ENCODE measurements around the gene PIK3CB. TPM values are rescaled to one million over a fixed set of nuclear protein-coding genes. Genes with fewer than 3 reads are reported as not detected.

The PIK3CB gene
- total and polyA plus RNA-seq, 2 experiments from 2014 or later, result 8.1 to 12.6 TPM

DNA sequence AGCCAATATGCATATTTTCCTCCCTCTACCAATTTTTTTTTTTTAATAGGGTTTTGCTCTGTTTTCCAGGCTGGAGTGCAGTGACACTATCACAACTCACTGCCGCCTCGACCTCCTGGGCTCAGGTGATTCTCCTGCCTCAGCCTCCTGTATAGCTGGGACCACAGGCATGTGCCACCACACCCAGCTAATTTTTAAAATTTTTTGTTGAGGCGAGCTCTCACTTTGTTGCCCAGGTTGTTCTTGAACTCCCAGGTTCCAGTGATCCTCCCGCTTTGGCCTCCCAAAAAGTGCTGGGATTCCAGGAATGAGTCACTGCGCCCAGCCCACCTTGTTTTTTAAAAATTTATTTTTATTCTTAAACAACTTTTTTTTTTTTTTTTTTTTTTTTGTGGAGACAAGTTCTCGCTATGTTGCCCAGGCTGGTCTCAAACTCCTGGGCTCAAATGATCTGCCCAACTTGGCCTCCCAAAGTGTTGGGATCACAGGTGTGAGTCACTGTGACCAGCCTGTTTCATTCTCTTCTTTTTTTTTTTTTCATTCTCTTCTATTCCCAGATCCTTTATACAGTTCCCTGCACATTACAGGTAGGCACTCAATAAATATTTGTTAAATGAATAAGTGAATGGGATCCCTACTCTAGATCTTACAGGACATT is 40.5 kb upstream of the PIK3CB start:
- no peak for DNase-seq (ENCODE audit: low read depth in 1 of 2, low spot score in 1 of 2)
- TF ChIP-seq CTCF (IDR thresholded peaks at IDR 0.05; ENCODE audit: low read depth, low read length), result no peak
- Histone ChIP-seq H3K9me3 (ENCODE audit: low read depth) (no peaks in the 10 kb centered on the region), H3K4me1 (ENCODE audit: low read depth) (no peaks in the 10 kb centered on the region), H3K27ac (no peak overlapping the region), H3K27me3 (no peaks in the 10 kb centered on the region), H3K36me3 (no peaks in the 10 kb centered on the region), H3K4me3 (no peak overlapping the region)

GRCh38 chr3:138873471-138874278 is 38.9 kb upstream of the PIK3CB start:
- no peak for TF ChIP-seq CTCF (IDR thresholded peaks at IDR 0.05; ENCODE audit: low read depth, low read length)
- Histone ChIP-seq H3K9me3 (ENCODE audit: low read depth) (no peaks in the 10 kb centered on the region), H3K36me3 (no peaks in the 10 kb centered on the region), H3K4me1 (ENCODE audit: low read depth) (no peaks in the 10 kb centered on the region), H3K4me3 (no peak overlapping the region), H3K27ac (no peak overlapping the region), H3K27me3 (no peaks in the 10 kb centered on the region)
- DNase-seq (ENCODE audit: low read depth in 1 of 2, low spot score in 1 of 2), result no peak

- no peaks in the 10 kb centered on the region for H3K9me3 ChIP-seq (ENCODE audit: low read depth)
- DNase-seq (ENCODE audit: low read depth in 1 of 2, low spot score in 1 of 2), result no peak
- TF ChIP-seq CTCF (IDR thresholded peaks at IDR 0.05; ENCODE audit: low read depth, low read length), result no peak
- H3K4me1 ChIP-seq (ENCODE audit: low read depth), result no peaks in the 10 kb centered on the region
- no peaks in the 10 kb centered on the region for H3K27me3 ChIP-seq
- H3K36me3 ChIP-seq, result no peaks in the 10 kb centered on the region
- no peak overlapping the region for H3K4me3 ChIP-seq
- H3K27ac ChIP-seq, result no peak overlapping the region
These were observed 37.9 kb upstream of the PIK3CB start for GRCh38 chr3:138872632-138873031.

GRCh38 chr3:138867996-138868395 is 33.3 kb upstream of the PIK3CB start:
- no peaks in the 10 kb centered on the region for H3K36me3 ChIP-seq
- H3K27ac ChIP-seq, result no peak overlapping the region
- H3K9me3 ChIP-seq (ENCODE audit: low read depth), result no peaks in the 10 kb centered on the region
- no peaks in the 10 kb centered on the region for H3K27me3 ChIP-seq
- peaks cover 5% of the 10 kb centered on the region for H3K4me1 ChIP-seq (ENCODE audit: low read depth)
- no peak for DNase-seq (ENCODE audit: low read depth in 1 of 2, low spot score in 1 of 2)
- TF ChIP-seq CTCF (IDR thresholded peaks at IDR 0.05; ENCODE audit: low read depth, low read length), result no peak
- no peak overlapping the region for H3K4me3 ChIP-seq

GRCh38 chr3:138863776-138864113 is 29.0 kb upstream of the PIK3CB start:
- H3K27me3 ChIP-seq, result no peaks in the 10 kb centered on the region
- no peak overlapping the region for H3K4me3 ChIP-seq
- no peak overlapping the region for H3K27ac ChIP-seq
- H3K9me3 ChIP-seq (ENCODE audit: low read depth), result no peaks in the 10 kb centered on the region
- H3K36me3 ChIP-seq, result no peaks in the 10 kb centered on the region
- no peak for DNase-seq (ENCODE audit: low read depth in 1 of 2, low spot score in 1 of 2)
- peaks cover 6% of the 10 kb centered on the region for H3K4me1 ChIP-seq (ENCODE audit: low read depth)
- TF ChIP-seq CTCF (IDR thresholded peaks at IDR 0.05; ENCODE audit: low read depth, low read length), result no peak

Data from cardiac muscle cell (in vitro differentiated cells and primary cell).